NT2/D1 (cell line): Measurements from ENCODE around the gene COG3.
"Not testable (repeated sequence)": the region's sequence is repeated elsewhere in the genome, so short reads cannot be mapped to it uniquely, and the experiment has no call there.

ENCODE experiments used
- DNase-seq: peaks from one replicate; pipeline ENCODE4 v3.0.0-alpha.2; 2011; ENCODE audit warnings: low read depth, low spot score
- H3K27me3 ChIP-seq: 2 replicates; pipeline ENCODE4 v1.6.0; 2011; ENCODE audit warnings: mild to moderate bottlenecking; ENCODE audit not compliant: insufficient read length, insufficient read depth
- H3K36me3 ChIP-seq: 2 replicates; pipeline ENCODE4 v1.6.1; 2011; ENCODE audit warnings: mild to moderate bottlenecking, low read length, mixed read lengths; ENCODE audit not compliant: insufficient read depth, insufficient read length
- H3K4me1 ChIP-seq: 2 replicates; pipeline ENCODE4 v1.5.1; 2011; ENCODE audit not compliant: insufficient read depth, insufficient read length
- H3K4me3 ChIP-seq: 2 replicates; pipeline ENCODE4 v1.5.1; 2011; ENCODE audit warnings: low read depth; ENCODE audit not compliant: insufficient read length
- H3K9ac ChIP-seq: 2 replicates; pipeline ENCODE4 v1.6.0; 2011; ENCODE audit warnings: low read depth; ENCODE audit not compliant: insufficient read length
- H3K9me3 ChIP-seq: 2 replicates; pipeline ENCODE4 v1.5.1; 2011; ENCODE audit warnings: mild to moderate bottlenecking, low read length; ENCODE audit not compliant: insufficient read depth
- SUZ12 ChIP-seq: IDR thresholded peaks from 2 replicates; pipeline ENCODE4 v1.6.1; 2011; ENCODE audit not compliant: insufficient read length, insufficient read depth; ENCODE audit errors: extremely low read depth
- YY1 ChIP-seq: IDR thresholded peaks from 2 replicates; pipeline ENCODE4 v1.6.1; 2011; ENCODE audit not compliant: insufficient read length, insufficient read depth
- ZNF274 ChIP-seq: IDR thresholded peaks from 2 replicates; pipeline ENCODE4 v1.6.1; 2011; ENCODE audit warnings: mild to moderate bottlenecking, low read depth, low read length

COG3 gene, protein sequence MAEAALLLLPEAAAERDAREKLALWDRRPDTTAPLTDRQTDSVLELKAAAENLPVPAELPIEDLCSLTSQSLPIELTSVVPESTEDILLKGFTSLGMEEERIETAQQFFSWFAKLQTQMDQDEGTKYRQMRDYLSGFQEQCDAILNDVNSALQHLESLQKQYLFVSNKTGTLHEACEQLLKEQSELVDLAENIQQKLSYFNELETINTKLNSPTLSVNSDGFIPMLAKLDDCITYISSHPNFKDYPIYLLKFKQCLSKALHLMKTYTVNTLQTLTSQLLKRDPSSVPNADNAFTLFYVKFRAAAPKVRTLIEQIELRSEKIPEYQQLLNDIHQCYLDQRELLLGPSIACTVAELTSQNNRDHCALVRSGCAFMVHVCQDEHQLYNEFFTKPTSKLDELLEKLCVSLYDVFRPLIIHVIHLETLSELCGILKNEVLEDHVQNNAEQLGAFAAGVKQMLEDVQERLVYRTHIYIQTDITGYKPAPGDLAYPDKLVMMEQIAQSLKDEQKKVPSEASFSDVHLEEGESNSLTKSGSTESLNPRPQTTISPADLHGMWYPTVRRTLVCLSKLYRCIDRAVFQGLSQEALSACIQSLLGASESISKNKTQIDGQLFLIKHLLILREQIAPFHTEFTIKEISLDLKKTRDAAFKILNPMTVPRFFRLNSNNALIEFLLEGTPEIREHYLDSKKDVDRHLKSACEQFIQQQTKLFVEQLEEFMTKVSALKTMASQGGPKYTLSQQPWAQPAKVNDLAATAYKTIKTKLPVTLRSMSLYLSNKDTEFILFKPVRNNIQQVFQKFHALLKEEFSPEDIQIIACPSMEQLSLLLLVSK

DNA sequence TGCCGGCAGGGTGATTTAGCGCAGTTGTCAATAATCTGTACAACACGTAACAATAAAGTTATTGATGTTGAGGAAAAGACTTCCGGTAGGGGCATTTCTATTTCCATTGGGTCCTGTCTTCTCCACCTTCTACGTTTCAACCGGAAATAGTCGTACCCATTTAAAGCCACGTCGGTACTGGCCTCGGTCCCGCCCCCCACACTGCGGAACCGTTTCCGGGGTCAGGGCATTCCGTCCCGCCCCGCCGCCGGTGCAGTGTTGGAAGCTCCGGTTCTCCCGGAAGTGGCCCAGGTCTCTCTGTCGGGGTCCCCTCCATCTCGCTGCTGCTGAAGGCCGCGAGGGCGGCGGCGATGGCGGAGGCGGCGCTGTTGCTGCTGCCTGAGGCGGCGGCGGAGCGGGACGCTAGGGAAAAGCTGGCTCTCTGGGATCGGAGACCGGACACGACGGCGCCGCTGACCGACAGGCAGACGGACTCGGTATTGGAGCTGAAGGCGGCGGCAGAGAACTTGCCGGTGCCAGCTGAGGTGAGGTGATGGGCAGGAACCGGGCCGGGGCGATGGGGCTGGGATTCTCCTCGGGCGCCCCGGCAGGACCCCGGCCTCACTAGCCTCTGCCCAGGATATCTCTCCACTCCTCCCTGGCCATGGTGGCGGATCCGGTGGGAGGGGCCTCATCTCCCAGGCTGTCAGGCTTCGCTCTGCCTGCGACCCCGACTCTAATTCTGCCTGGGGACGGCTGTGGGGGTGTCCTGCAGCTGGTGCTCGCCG lies at the start of gene COG3:
Gene COG3 (plus strand): TSS at position 253 of the 767 bp plus-strand sequence. CDS start 98 bp downstream, at position 351.
- peak; percentile 76 for DNase-seq
- no peaks in the 10 kb centered on the region for H3K9me3 ChIP-seq
- no peak for TF ChIP-seq YY1
- TF ChIP-seq ZNF274 = no peak
- TF ChIP-seq SUZ12 = no peak
- peak within 1 kb of the TSS; percentile 92 for H3K9ac ChIP-seq
- no peaks in the 10 kb centered on the region for H3K27me3 ChIP-seq
- no peaks in the 10 kb centered on the region for H3K4me1 ChIP-seq
- H3K4me3 ChIP-seq = peak within 1 kb of the TSS; percentile 92
- peaks cover 5% of the 10 kb centered on the region for H3K36me3 ChIP-seq

DNA sequence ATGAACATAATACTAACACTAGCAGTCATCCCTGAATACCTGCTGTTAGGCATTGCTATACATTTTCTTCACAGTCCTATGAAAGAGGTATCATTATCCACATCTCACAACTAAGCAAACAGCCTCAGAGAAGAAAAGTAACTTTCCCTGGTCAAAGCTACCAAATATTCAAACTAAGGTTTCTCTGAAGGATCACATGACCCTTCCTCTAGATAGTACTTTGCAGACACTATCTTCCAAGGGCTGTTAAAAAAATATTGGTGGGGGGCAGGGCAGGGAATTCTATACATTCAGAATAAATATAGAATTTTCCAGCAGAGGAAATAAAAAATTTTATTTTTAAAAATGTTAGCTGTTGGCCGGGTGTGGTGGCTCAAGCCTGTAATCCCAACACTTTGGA lies 49.6 kb upstream of the COG3 start:
- no peaks in the 10 kb centered on the region for H3K4me1 ChIP-seq
- DNase-seq = no peak
- H3K4me3 ChIP-seq = no peak overlapping the region
- TF ChIP-seq SUZ12 = no peak
- no peak for TF ChIP-seq YY1
- no peak for TF ChIP-seq ZNF274
- peaks cover 6% of the 10 kb centered on the region for H3K36me3 ChIP-seq
- H3K9me3 ChIP-seq = no peaks in the 10 kb centered on the region
- H3K27me3 ChIP-seq = no peaks in the 10 kb centered on the region
- no peak overlapping the region for H3K9ac ChIP-seq

DNA sequence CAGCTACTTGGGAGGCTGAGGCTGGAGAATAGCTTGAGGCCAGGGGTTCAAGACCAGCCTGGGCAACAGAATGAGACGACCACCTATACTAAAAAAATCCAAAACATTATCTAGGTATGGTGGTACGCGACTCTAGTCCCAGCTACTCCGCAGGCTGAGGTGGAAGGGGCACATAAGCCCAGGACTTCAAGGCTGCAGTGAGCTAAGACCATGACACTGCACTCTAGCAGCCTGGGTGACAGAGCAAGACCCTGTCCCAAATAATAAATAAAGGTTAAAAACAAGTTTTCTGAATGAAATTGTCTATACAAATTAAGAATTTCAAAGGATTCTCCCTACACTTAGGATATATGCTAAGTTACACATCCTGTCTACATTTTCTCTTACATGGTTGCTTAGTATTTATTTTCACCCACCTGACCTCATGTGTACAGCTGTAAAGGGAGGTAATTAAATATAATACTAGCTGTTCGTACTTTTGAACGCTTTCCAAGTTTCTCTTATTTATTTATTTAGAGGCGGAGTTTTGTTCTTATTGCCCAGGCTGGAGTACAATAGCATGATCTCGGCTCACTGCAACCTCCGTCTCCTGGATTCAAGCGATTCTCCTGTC lies 48.1 kb upstream of the COG3 start:
- H3K9ac ChIP-seq = no peak overlapping the region
- H3K4me1 ChIP-seq = no peaks in the 10 kb centered on the region
- H3K36me3 ChIP-seq = no peaks in the 10 kb centered on the region
- H3K27me3 ChIP-seq = no peaks in the 10 kb centered on the region
- no peak for TF ChIP-seq SUZ12
- TF ChIP-seq YY1 = no peak
- no peak for TF ChIP-seq ZNF274
- peak overlapping the region; percentile 71 for H3K4me3 ChIP-seq
- no peaks in the 10 kb centered on the region for H3K9me3 ChIP-seq
- no peak for DNase-seq

DNA sequence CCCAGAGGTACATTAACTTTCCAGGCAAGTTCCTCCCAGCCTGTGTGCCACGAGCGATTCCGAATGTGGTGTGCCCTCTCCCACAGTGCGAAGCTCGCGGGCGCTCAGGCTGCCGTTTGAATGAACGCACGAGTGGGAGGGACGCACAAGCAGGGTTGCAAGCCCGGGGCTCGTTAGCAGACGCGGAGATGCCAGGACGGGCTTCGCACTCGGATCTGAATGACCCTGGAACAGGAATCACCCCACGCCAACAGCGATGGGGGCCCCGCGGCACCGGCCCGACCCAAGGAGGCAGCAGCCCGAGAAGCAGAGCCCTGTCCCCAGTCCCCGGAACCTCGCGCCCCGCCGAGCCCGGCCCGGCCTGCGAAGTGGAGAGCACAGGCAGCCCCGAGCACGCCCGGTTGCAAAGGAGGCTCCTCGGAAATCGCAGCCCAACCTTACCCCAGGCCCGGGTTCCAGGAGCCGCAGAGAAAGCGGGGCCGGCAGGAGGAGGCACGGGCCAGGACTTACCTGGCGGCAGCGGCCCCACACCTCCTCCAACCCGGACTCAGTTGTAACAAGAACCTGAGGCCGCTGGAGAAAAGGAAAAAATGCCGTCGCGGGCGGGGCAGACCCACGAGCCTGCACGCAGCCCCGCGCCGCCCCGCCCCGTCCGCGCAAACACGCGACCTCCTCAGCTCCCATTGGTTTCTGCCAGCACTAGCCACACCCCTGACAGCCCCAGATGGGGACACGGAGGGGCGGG lies 46.8 kb upstream of the COG3 start, which contains the start of gene SLC25A30:
Gene SLC25A30 (minus strand): TSS at position 584 of the 745 bp plus-strand sequence. CDS start 6,948 bp downstream, outside the sequence.
- Histone ChIP-seq H3K36me3 (no peaks in the 10 kb centered on the region), H3K4me1 (no peaks in the 10 kb centered on the region), H3K9ac (peak within 1 kb of the TSS; percentile 93), H3K27me3 (no peaks in the 10 kb centered on the region), H3K9me3 (no peaks in the 10 kb centered on the region), H3K4me3 (peak within 1 kb of the TSS; percentile 71)
- TF ChIP-seq SUZ12 (no peak), YY1 (no peak), ZNF274 (no peak)
- DNase-seq = peak; percentile 83

DNA sequence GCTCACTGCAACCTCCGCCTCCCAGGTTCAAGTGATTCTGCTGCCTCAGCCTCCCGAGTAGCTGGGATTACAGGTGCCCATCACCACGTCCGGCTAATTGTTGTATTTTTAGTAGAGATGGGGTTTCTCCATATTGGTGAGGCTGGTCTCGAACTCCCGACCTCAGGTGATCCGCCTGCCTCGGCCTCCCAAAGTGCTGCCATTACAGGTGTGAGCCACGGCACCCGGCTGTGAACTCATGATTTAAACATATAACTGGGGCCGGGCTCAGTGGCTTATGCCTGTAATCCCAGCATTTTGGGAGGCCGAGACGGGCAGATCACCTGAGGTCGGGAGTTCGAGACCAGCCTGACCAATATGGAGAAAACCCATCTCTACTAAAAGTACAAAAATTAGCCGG lies 45.4 kb upstream of the COG3 start:
- H3K9ac ChIP-seq, DNase-seq, H3K4me3 ChIP-seq, H3K4me1 ChIP-seq, H3K36me3 ChIP-seq, H3K27me3 ChIP-seq, H3K9me3 ChIP-seq: not testable (repeated sequence)

DNA sequence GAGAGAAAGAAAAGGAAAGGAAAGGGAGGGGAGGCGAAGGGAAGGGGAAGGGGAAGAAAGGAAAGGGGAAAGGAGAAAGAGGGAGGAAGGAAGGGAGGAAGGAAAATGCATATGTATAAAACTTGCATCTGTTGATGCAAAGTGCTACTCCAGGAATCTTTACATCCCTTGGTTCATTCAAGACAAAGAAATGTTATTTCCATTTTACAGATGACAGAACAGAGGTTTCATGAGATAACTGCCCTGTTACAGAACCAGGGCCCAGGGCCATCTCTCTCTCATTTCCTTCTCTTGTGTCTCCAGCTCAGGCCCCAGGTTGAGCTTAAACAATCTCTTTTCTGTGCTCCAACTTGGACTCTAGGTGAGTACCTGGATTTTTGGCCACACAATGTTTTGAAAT lies 44.8 kb upstream of the COG3 start:
- Histone ChIP-seq H3K4me1 (no peaks in the 10 kb centered on the region), H3K27me3 (no peaks in the 10 kb centered on the region), H3K9ac (no peak overlapping the region), H3K36me3 (no peaks in the 10 kb centered on the region), H3K9me3 (no peaks in the 10 kb centered on the region), H3K4me3 (no peak overlapping the region)
- TF ChIP-seq SUZ12 (no peak), ZNF274 (no peak), YY1 (no peak)
- no peak for DNase-seq
